K562 (cell line): ENCODE data around the gene ZNF581. TPM values are rescaled to one million over a fixed set of nuclear protein-coding genes. Genes with fewer than 3 reads are reported as not detected.

ENCODE experiments used
- ATAC-seq: fragments of 200-7000 bp; cut with Tn5 transposase; 3 replicates; pipeline ENCODE4 v1.9.1; 2020; ENCODE audit warnings: moderate library complexity
- BruUV-seq: library from RNA; stranded (reverse); fragments of 400-500 nt; replicated peaks from 2 replicates; lab custom pipeline; 2021; lab: Mats Ljungman, UMichigan
- CTCF ChIA-PET: fragments of 300-600 bp; formaldehyde crosslinking; extraction: SDS; loops from one replicate; lab custom pipeline; 2021; ENCODE audit warnings: low intra/inter-chr PET ratio; lab: Yijun Ruan, JAX
- POLR2A ChIA-PET: fragments of 300-600, 350-650 bp; sonication (Branson Sonifier 250); formaldehyde crosslinking; extraction: SDS; loops from one replicate; lab custom pipeline; 2021; ENCODE audit warnings: antibody characterized with exemption, inconsistent platforms; lab: Yijun Ruan, JAX
- DNase-seq, 4 experiments: peaks; one replicate each; pipeline versions ENCODE4 v3.0.0 to v3.0.0-alpha.2; 2011 to 2018; ENCODE audit warnings: low spot score in 3 of 4, mixed read lengths in 3 of 4; ENCODE audit errors: extremely low read depth in 1 of 4
- FAIRE-seq: peaks from 2 replicates; lab custom pipeline; 2011; peaks lifted over from hg19 to GRCh38; lab: Jason Lieb, UNC
- H2AFZ ChIP-seq: 2 replicates; pipeline ENCODE4 v1.6.0; 2011; ENCODE audit warnings: low read depth, low read length, control low read depth, inconsistent platforms
- H3K27ac ChIP-seq: fragments of 200-600 bp; 3 replicates; pipeline ENCODE4 v1.8.0; 2011; ENCODE audit warnings: low read depth, mild to moderate bottlenecking, control low read depth, inconsistent platforms, low read length, moderate library complexity, mixed read lengths; ENCODE audit errors: extremely low read depth
- H3K27me3 ChIP-seq, 2 experiments: fragments of 300-600 bp in 1 of 2; 2 replicates in 1 of 2; 3 replicates in 1 of 2; pipeline versions ENCODE4 v1.6.0 to v1.8.0; 2011; ENCODE audit warnings: inconsistent platforms in 2 of 2, low read length in 2 of 2, mild to moderate bottlenecking in 1 of 2, mixed read lengths in 1 of 2, moderate library complexity in 1 of 2; ENCODE audit not compliant: control insufficient read depth in 2 of 2, insufficient read depth in 2 of 2
- H3K36me3 ChIP-seq: fragments of 300-600 bp; 3 replicates; pipeline ENCODE4 v1.8.0; 2011; ENCODE audit warnings: mild to moderate bottlenecking, low read length, inconsistent platforms; ENCODE audit not compliant: control insufficient read depth, insufficient read depth
- H3K4me1 ChIP-seq, 2 experiments: fragments of 200-600 bp in 1 of 2; replicated peaks in 1 of 2; 2 replicates in 1 of 2; 3 replicates in 1 of 2; pipeline versions ENCODE4 v1.5.1 to v1.8.0; 2011; ENCODE audit warnings: inconsistent platforms in 2 of 2, low read length in 2 of 2, mild to moderate bottlenecking in 1 of 2, mixed read lengths in 1 of 2, moderate library complexity in 1 of 2; ENCODE audit not compliant: control insufficient read depth in 2 of 2, insufficient read depth in 2 of 2
- H3K4me2 ChIP-seq: 2 replicates; pipeline ENCODE4 v1.6.1; 2011; ENCODE audit warnings: low read length, control low read depth, inconsistent platforms, mixed read lengths; ENCODE audit not compliant: insufficient read depth
- H3K4me3 ChIP-seq: fragments of 200-600 bp; sonication (generic), shearing (Covaris generic); 2 replicates; pipeline ENCODE4 v1.5.1; 2016; ENCODE audit warnings: control low read depth, inconsistent platforms
- H3K79me2 ChIP-seq: fragments of 200-600 bp; 3 replicates; pipeline ENCODE4 v1.8.0; 2011; ENCODE audit warnings: low read length, inconsistent platforms; ENCODE audit not compliant: control insufficient read depth, insufficient read depth
- H3K9ac ChIP-seq, 2 experiments: 2 replicates each; pipeline versions ENCODE4 v1.6.0 to v1.6.1; 2011; ENCODE audit warnings: low read depth in 2 of 2, low read length in 2 of 2, control low read depth in 1 of 2, inconsistent platforms in 1 of 2, mild to moderate bottlenecking in 1 of 2, mixed read lengths in 1 of 2; ENCODE audit not compliant: insufficient read depth in 1 of 2
- H3K9me1 ChIP-seq: one replicate; pipeline ENCODE4 v1.6.0; 2011; ENCODE audit warnings: inconsistent platforms, mild to moderate bottlenecking, low read length, moderate library complexity; ENCODE audit not compliant: control insufficient read depth, insufficient read depth
- H3K9me3 ChIP-seq: replicated peaks from 2 replicates; pipeline ENCODE4 v1.5.1; 2011; ENCODE audit warnings: low read depth, low read length, inconsistent platforms; ENCODE audit not compliant: control insufficient read depth, insufficient read depth
- H4K20me1 ChIP-seq: replicated peaks from 2 replicates; pipeline ENCODE4 v1.6.1; 2011; ENCODE audit warnings: low read length, inconsistent platforms, mixed read lengths; ENCODE audit not compliant: control insufficient read depth, insufficient read depth
- ATF1 ChIP-seq, 2 experiments: fragments of 450-650 bp in 1 of 2; IDR thresholded peaks; 2 replicates each; pipeline ENCODE4 v1.6.1; 2016; ENCODE audit warnings: missing compliant biosample characterization in 1 of 2, missing genetic modification characterization in 1 of 2
- CEBPB ChIP-seq: fragments of 450-650 bp; IDR thresholded peaks from 2 replicates; pipeline ENCODE4 v1.6.1; 2016; ENCODE audit warnings: missing genetic modification characterization, missing compliant biosample characterization
- CEBPG ChIP-seq, 3 experiments: fragments of 200-800 bp in 1 of 3; sonication (Bioruptor generic) in 1 of 3; sonication (generic) in 1 of 3; formaldehyde crosslinking in 1 of 3; IDR thresholded peaks in 2 of 3; conservative IDR thresholded peaks in 1 of 3; 2 replicates each; pipeline versions ENCODE4 v1.6.1 to v1.8.0; 2016 to 2022; ENCODE audit warnings: missing compliant biosample characterization in 2 of 3, missing genetic modification characterization in 2 of 3, mild to moderate bottlenecking in 1 of 3, missing genetic modification reagents in 1 of 3
- CEBPZ ChIP-seq: fragments of 150-350 bp; IDR thresholded peaks from 2 replicates; pipeline ENCODE4 v1.6.1; 2014; ENCODE audit warnings: low read depth, mild to moderate bottlenecking, low read length, borderline replicate concordance
- EP400 ChIP-seq: fragments of 450-650 bp; IDR thresholded peaks from 2 replicates; pipeline ENCODE4 v1.6.1; 2017; ENCODE audit warnings: antibody characterized with exemption, mild to moderate bottlenecking, moderate library complexity
- KDM4B ChIP-seq, 2 experiments: fragments of 450-650 bp in 1 of 2; sonication (generic) in 1 of 2; IDR thresholded peaks; 2 replicates each; pipeline ENCODE4 v1.6.1; 2016 to 2017; ENCODE audit warnings: borderline replicate concordance in 2 of 2, antibody characterized with exemption in 1 of 2, low read depth in 1 of 2, mild to moderate bottlenecking in 1 of 2
- L3MBTL2 ChIP-seq: fragments of 450-650 bp; IDR thresholded peaks from 2 replicates; pipeline ENCODE4 v1.6.1; 2016; ENCODE audit warnings: mild to moderate bottlenecking, moderate library complexity
- POLR2AphosphoS5 ChIP-seq: IDR thresholded peaks from 2 replicates; pipeline ENCODE4 v1.6.1; 2011; ENCODE audit warnings: mild to moderate bottlenecking, low read depth, low read length, moderate library complexity; ENCODE audit not compliant: control insufficient read depth, insufficient read depth
- SAFB2 ChIP-seq: fragments of 200-400 bp; formaldehyde crosslinking; IDR thresholded peaks from 2 replicates; pipeline ENCODE4 v1.6.1; 2018; ENCODE audit warnings: borderline replicate concordance, low read length, low read depth, moderate library complexity; ENCODE audit not compliant: severe bottlenecking
- TAF1 ChIP-seq: IDR thresholded peaks from 2 replicates; pipeline ENCODE4 v1.6.1; 2011; ENCODE audit warnings: mild to moderate bottlenecking, low read length, moderate library complexity; ENCODE audit not compliant: insufficient read depth, control insufficient read depth, severe bottlenecking; ENCODE audit errors: extremely low read depth
- VEZF1 ChIP-seq: fragments of 200-800 bp; sonication (Bioruptor generic); IDR thresholded peaks from 2 replicates; pipeline ENCODE4 v1.6.1; 2017; ENCODE audit warnings: missing genetic modification characterization, missing compliant biosample characterization
- WGBS: fragments of 100-300 bp; shearing (Covaris generic); methylation state at CpG from one replicate; pipeline ENCODE4 v1.1.6; 2016; ENCODE audit warnings: low coverage, mixed read lengths; ENCODE audit not compliant: insufficient coverage; ENCODE audit errors: missing lambda C conversion rate; 5-methylcytosine and 5-hydroxymethylcytosine counted together
- in situ Hi-C: fragments of 300-500 bp; cut with MboI; formaldehyde crosslinking; loops from 4 replicates; pipeline ENCODE4 v1.15.0; 2018; ENCODE audit warnings: inconsistent platforms, mixed read lengths
- intact Hi-C: fragments of 100-400 bp; cut with micrococcal nuclease; formaldehyde crosslinking; loops from 2 replicates; pipeline ENCODE4 v1.14.2; 2022
- polyA plus RNA-seq, 8 experiments: library from polyadenylated mRNA; depleted of rRNA in 4 of 8; stranded (reverse) in 5 of 8; unstranded in 3 of 8; fragments of >200 nt; fragmentation: Nextera tagmentation in 2 of 8; fragmentation: Illumina TruSeq in 1 of 8; extraction: Ambion mirVana in 2 of 8; extraction: Trizol in 1 of 8; gene quantifications; 2 replicates each; pipeline versions ENCODE4 v1.2.1 to v1.2.3, GENCODE V29; 2011 to 2014; ENCODE audit warnings: inconsistent platforms in 1 of 8, missing spikeins in 1 of 8
- total RNA-seq, 7 experiments: library from RNA; depleted of rRNA in 6 of 7; stranded (reverse); fragments of >200 nt in 6 of 7; fragmentation: Illumina TruSeq in 2 of 7; extraction: Trizol in 2 of 7; gene quantifications; 2 replicates each; pipeline versions ENCODE4 v1.2.1 to v1.2.3, GENCODE V29; 2011 to 2021; ENCODE audit warnings: low replicate concordance in 1 of 7

ZNF581 gene
- total and polyA plus RNA-seq, 9 of the 15 experiments (the other 6 are each of a cell fraction or from before 2014, with no cell fraction given), result 2.4 to 39.4 (median 15.4) TPM

GRCh38 chr19:55624109-55625003 lies 19.1 kb upstream of the ZNF581 start, which contains the start of gene ZNF784:
Gene ZNF784, minus strand, starts transcription at chr19:55624566. Its CDS starts 5 bp downstream, at chr19:55624561.
- Histone ChIP-seq H3K4me3 (peak within 1 kb of the TSS; percentile 53), H3K79me2 (peaks cover 7% of the 10 kb centered on the region; the same call in 2 of the 3 replicates), H4K20me1 (no peaks in the 10 kb centered on the region; the same call in 1 of the 2 replicates), H3K9ac (peak within 1 kb of the TSS; percentile 67 to 95), H3K9me3 (no peaks in the 10 kb centered on the region), H3K9me1 (peaks cover 3% of the 10 kb centered on the region), H3K4me2 (peak within 1 kb of the TSS; percentile 89), H3K27ac (peak within 1 kb of the TSS; percentile 93), H3K27me3 (no peaks in the 10 kb centered on the region), H3K36me3 (peaks cover 9% of the 10 kb centered on the region; the same call in 1 of the 3 replicates), H2AFZ (peak within 1 kb of the TSS; percentile 99), H3K4me1 (peaks cover 9 to 11% of the 10 kb centered on the region in 2 experiments; a peak in 4 of 5 replicates)
- FAIRE-seq (peak; percentile 92), ATAC-seq (peak; percentile 88), DNase-seq (peak; percentile 95 to 97 (median 97))
- CTCF ChIA-PET, result no interaction called here
- in situ Hi-C loops (loop anchor here (5.0 to 25.0 kb wide), 4 partner anchors 107 to 688 kb away; partner anchors contain the start of genes BRSK1, HSPBP1, TNNT1 and ZSCAN5A), intact Hi-C loops (no loop called here)
- POLR2A ChIA-PET, result interaction anchor here (0.6 to 3.8 kb wide), 18 partner anchors 9 to 551 kb away, joined by 3 to 18 read pairs (median 3); partner anchors contain the start of genes FIZ1, TMEM238 and ZNF865
- 1% methylated on average over 48 of the region's 56 CpGs for WGBS
- BruUV-seq, result no TSS peak
- TF ChIP-seq ATF1 (CRISPR knock-in tag; IDR thresholded peaks at IDR 0.05) (no peak), ATF1 (tag; IDR thresholded peaks at IDR 0.05) (peak; percentile 72), CEBPB (tag) (no peak), POLR2AphosphoS5 (peak; percentile 83), CEBPG (CRISPR knock-in tag; IDR thresholded peaks at IDR 0.05) (no peak), CEBPG (tag; conservative IDR thresholded peaks at IDR 0.05 in 1 of 2, IDR thresholded peaks at IDR 0.05 in 1 of 2) (no peak), L3MBTL2 (peak; percentile 76), VEZF1 (CRISPR knock-in tag) (peak; percentile 67), CEBPZ (no peak), EP400 (peak; percentile 33; the same call in 1 of the 2 replicates), SAFB2 (no peak), TAF1 (peak; percentile 98), KDM4B (IDR thresholded peaks at IDR 0.05; ENCODE audit: borderline replicate concordance in 2 of 2, low read depth in 1 of 2) (no peak)
